Erythroblast (primary cell): ENCODE results near the gene KANSL2.

Experiments used
- GATA1 ChIP-seq: IDR thresholded peaks from 2 replicates; pipeline ENCODE4 v1.6.1; 2011; ENCODE audit warnings: low read depth, mild to moderate bottlenecking, control low read depth, low read length, moderate library complexity
- POLR2A ChIP-seq: IDR thresholded peaks from 2 replicates; pipeline ENCODE4 v1.6.1; 2011; ENCODE audit warnings: mild to moderate bottlenecking, low read length

GRCh38 chr12:48712209-48712608, 30.2 kb upstream of the KANSL2 start:
- no peak for TF ChIP-seq POLR2A
- TF ChIP-seq GATA1 = no peak
